SK-N-MC (cell line): ENCODE measurements around the gene CCDC187.

ENCODE experiments used
- EZH2 ChIP-seq: fragments of 200-600 bp; sonication (generic); IDR thresholded peaks from one replicate; pipeline ENCODE4 v1.6.1; 2017; ENCODE audit warnings: antibody characterized with exemption
- POLR2AphosphoS5 ChIP-seq: IDR thresholded peaks from 2 replicates; pipeline ENCODE4 v1.6.1; 2012; ENCODE audit warnings: mild to moderate bottlenecking, low read depth, low read length, borderline replicate concordance

DNA sequence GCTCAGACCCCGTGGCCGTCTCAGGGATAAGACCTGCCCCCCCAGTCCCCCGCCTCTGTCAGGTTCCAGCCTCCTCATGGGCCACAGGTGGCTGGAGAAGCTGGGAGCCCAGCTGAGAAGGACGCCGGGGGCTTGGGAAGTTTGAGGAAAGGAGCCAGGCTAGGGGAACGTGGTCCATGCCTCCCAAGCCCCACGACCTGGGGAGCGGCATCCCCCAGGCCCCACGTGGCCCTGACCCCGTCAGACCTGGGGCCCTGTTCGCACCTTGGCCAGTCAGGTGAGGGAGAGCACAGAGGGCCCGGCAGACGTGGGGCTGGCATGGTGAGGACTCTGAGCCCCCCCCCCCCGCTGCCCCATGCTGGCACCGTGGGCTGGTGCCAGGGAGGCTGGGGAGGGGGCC is 27.1 kb upstream of the CCDC187 start:
- no peak for TF ChIP-seq POLR2AphosphoS5
- no peak for TF ChIP-seq EZH2
